Activated CD4-positive, alpha-beta memory T cell treated with anti-CD3 and anti-CD28 coated beads, Interleukin-2, amount 10 ng/mL, durations not matched to agents 7 days and 5 days (primary cell): ENCODE results near the gene ALDH6A1. TPM values are rescaled to one million over a fixed set of nuclear protein-coding genes. Genes with fewer than 3 reads are reported as not detected.

Experiments used
- CTCF ChIA-PET: fragments of 350-600 bp; sonication (Branson Sonifier 250); formaldehyde crosslinking; loops from one replicate; lab custom pipeline; 2021; ENCODE audit warnings: antibody characterized with exemption, inconsistent platforms; lab: Charles Lee
- POLR2A ChIA-PET: fragments of 350-600 bp; sonication (Branson Sonifier 250); formaldehyde crosslinking; loops from one replicate; lab custom pipeline; 2021; ENCODE audit warnings: antibody characterized with exemption; lab: Charles Lee
- DNase-seq: peaks from one replicate; pipeline ENCODE4 v3.0.0-alpha.2; 2020
- H3K27ac Mint-ChIP-seq: one replicate; pipeline ENCODE4 v1.8.0; 2021; ENCODE audit warnings: mild to moderate bottlenecking, mixed read lengths
- H3K27me3 Mint-ChIP-seq: one replicate; pipeline ENCODE4 v1.8.0; 2021; ENCODE audit warnings: mixed read lengths
- H3K36me3 Mint-ChIP-seq: one replicate; pipeline ENCODE4 v1.8.0; 2021; ENCODE audit warnings: low read depth, mixed read lengths
- H3K4me1 Mint-ChIP-seq: one replicate; pipeline ENCODE4 v1.8.0; 2021; ENCODE audit warnings: mixed read lengths
- H3K4me3 Mint-ChIP-seq: one replicate; pipeline ENCODE4 v1.8.0; 2021; ENCODE audit warnings: mild to moderate bottlenecking, mixed read lengths
- H3K9me3 Mint-ChIP-seq: one replicate; pipeline ENCODE4 v1.8.0; 2021; ENCODE audit warnings: mixed read lengths
- total RNA-seq, 2 experiments: library from RNA; stranded (reverse); gene quantifications; one replicate each; pipeline ENCODE4 v1.2.3, GENCODE V29; 2021

The ALDH6A1 gene
- total RNA-seq, 2 experiments from 2014 or later, result 16.8 to 18.2 TPM

GRCh38 chr14:74083161-74083560 is 1.1 kb downstream of the ALDH6A1 start:
- CTCF ChIA-PET, result interaction anchor here (0.9 to 1.2 kb wide), 2 partner anchors 10 to 174 kb away, joined by 3 to 4 read pairs; no protein-coding TSS in a partner anchor
- Mint-ChIP-seq H3K9me3 (no peaks in the 10 kb centered on the region), H3K27ac (no peak overlapping the region), H3K4me3 (peak overlapping the region; percentile 91), H3K27me3 (no peaks in the 10 kb centered on the region), H3K36me3 (peaks cover 3% of the 10 kb centered on the region), H3K4me1 (peaks cover 38% of the 10 kb centered on the region)
- no peak for DNase-seq
- POLR2A ChIA-PET, result interaction anchor here (1.2 to 1.5 kb wide), 3 partner anchors 126 to 593 kb away, joined by 4 read pairs; partner anchors contain the start of genes RIOX1 and ZNF410

GRCh38 chr14:74081491-74081890 is 2.8 kb downstream of the ALDH6A1 start:
- no peak overlapping the region for H3K27ac Mint-ChIP-seq
- H3K27me3 Mint-ChIP-seq, result no peaks in the 10 kb centered on the region
- no peak for DNase-seq
- ChIA-PET POLR2A (no interaction called here), CTCF (interaction anchor here (0.6 kb wide), 1 partner anchor 13 kb away, joined by 4 read pairs; no protein-coding TSS in a partner anchor)
- peaks cover 32% of the 10 kb centered on the region for H3K4me1 Mint-ChIP-seq
- H3K36me3 Mint-ChIP-seq, result no peaks in the 10 kb centered on the region
- no peak overlapping the region for H3K4me3 Mint-ChIP-seq
- H3K9me3 Mint-ChIP-seq, result no peaks in the 10 kb centered on the region

- H3K27me3 Mint-ChIP-seq, result no peaks in the 10 kb centered on the region
- H3K4me3 Mint-ChIP-seq, result no peak overlapping the region
- H3K36me3 Mint-ChIP-seq, result no peaks in the 10 kb centered on the region
- CTCF ChIA-PET, result no interaction called here
- peaks cover 26% of the 10 kb centered on the region for H3K4me1 Mint-ChIP-seq
- H3K27ac Mint-ChIP-seq, result no peak overlapping the region
- POLR2A ChIA-PET, result no interaction called here
- H3K9me3 Mint-ChIP-seq, result no peaks in the 10 kb centered on the region
- DNase-seq, result no peak
Measured at GRCh38 chr14:74080820-74081460, 3.3 kb downstream of the ALDH6A1 start.

- ChIA-PET POLR2A (interaction anchor here (0.7 kb wide), 1 partner anchor 17 kb away, joined by 3 read pairs; no protein-coding TSS in a partner anchor), CTCF (no interaction called here)
- H3K36me3 Mint-ChIP-seq, result no peaks in the 10 kb centered on the region
- no peak overlapping the region for H3K27ac Mint-ChIP-seq
- no peaks in the 10 kb centered on the region for H3K27me3 Mint-ChIP-seq
- H3K9me3 Mint-ChIP-seq, result no peaks in the 10 kb centered on the region
- no peak for DNase-seq
- no peak overlapping the region for H3K4me3 Mint-ChIP-seq
- peaks cover 4% of the 10 kb centered on the region for H3K4me1 Mint-ChIP-seq
Measured at GRCh38 chr14:74077401-74077800, 6.9 kb downstream of the ALDH6A1 start.

- Mint-ChIP-seq H3K27ac (no peak overlapping the region), H3K4me1 (no peaks in the 10 kb centered on the region), H3K4me3 (no peak overlapping the region), H3K27me3 (no peaks in the 10 kb centered on the region), H3K36me3 (peaks cover 9% of the 10 kb centered on the region), H3K9me3 (no peaks in the 10 kb centered on the region)
- ChIA-PET CTCF (no interaction called here), POLR2A (interaction anchor here (2.3 kb wide), 1 partner anchor 19 kb away, joined by 9 read pairs; the partner anchor contains the start of gene LIN52)
- DNase-seq, result no peak
Measured at GRCh38 chr14:74065746-74066575, 18.3 kb downstream of the ALDH6A1 start.

- Mint-ChIP-seq H3K4me3 (no peak overlapping the region), H3K4me1 (no peaks in the 10 kb centered on the region), H3K27ac (no peak overlapping the region), H3K27me3 (no peaks in the 10 kb centered on the region), H3K36me3 (peaks cover 15% of the 10 kb centered on the region), H3K9me3 (no peaks in the 10 kb centered on the region)
- POLR2A ChIA-PET, result no interaction called here
- CTCF ChIA-PET, result no interaction called here
- DNase-seq, result no peak
Measured at GRCh38 chr14:74064883-74065282, 19.4 kb downstream of the ALDH6A1 start.

GRCh38 chr14:74064426-74064825 is 19.8 kb downstream of the ALDH6A1 start:
- H3K4me3 Mint-ChIP-seq, result no peak overlapping the region
- H3K27me3 Mint-ChIP-seq, result no peaks in the 10 kb centered on the region
- H3K27ac Mint-ChIP-seq, result no peak overlapping the region
- no peaks in the 10 kb centered on the region for H3K9me3 Mint-ChIP-seq
- H3K4me1 Mint-ChIP-seq, result no peaks in the 10 kb centered on the region
- ChIA-PET CTCF (no interaction called here), POLR2A (interaction anchor here (1.4 kb wide), 1 partner anchor 177 kb away, joined by 3 read pairs; no protein-coding TSS in a partner anchor)
- peaks cover 15% of the 10 kb centered on the region for H3K36me3 Mint-ChIP-seq
- DNase-seq, result no peak

GRCh38 chr14:74062809-74063150 is 21.5 kb downstream of the ALDH6A1 start:
- peaks cover 15% of the 10 kb centered on the region for H3K36me3 Mint-ChIP-seq
- no peak overlapping the region for H3K4me3 Mint-ChIP-seq
- DNase-seq, result no peak
- no peak overlapping the region for H3K27ac Mint-ChIP-seq
- ChIA-PET POLR2A (no interaction called here), CTCF (no interaction called here)
- no peaks in the 10 kb centered on the region for H3K9me3 Mint-ChIP-seq
- H3K27me3 Mint-ChIP-seq, result no peaks in the 10 kb centered on the region
- H3K4me1 Mint-ChIP-seq, result no peaks in the 10 kb centered on the region

- POLR2A ChIA-PET, result no interaction called here
Measured at GRCh38 chr14:74049876-74050495, 34.3 kb downstream of the ALDH6A1 start.

GRCh38 chr14:74048281-74048680 is 36.0 kb downstream of the ALDH6A1 start:
- H3K36me3 Mint-ChIP-seq, result no peaks in the 10 kb centered on the region
- H3K9me3 Mint-ChIP-seq, result no peaks in the 10 kb centered on the region
- no peak overlapping the region for H3K27ac Mint-ChIP-seq

More at GRCh38 chr14:74049876-74050495, 34.3 kb downstream of the ALDH6A1 start:
- Mint-ChIP-seq H3K27ac (no peak overlapping the region), H3K36me3 (no peaks in the 10 kb centered on the region), H3K27me3 (no peaks in the 10 kb centered on the region), H3K9me3 (no peaks in the 10 kb centered on the region), H3K4me3 (no peak overlapping the region), H3K4me1 (no peaks in the 10 kb centered on the region)
- CTCF ChIA-PET, result no interaction called here
- no peak for DNase-seq

GRCh38 chr14:74045522-74045921 is 38.7 kb downstream of the ALDH6A1 start:
- Mint-ChIP-seq H3K27ac (no peak overlapping the region), H3K36me3 (no peaks in the 10 kb centered on the region), H3K4me1 (no peaks in the 10 kb centered on the region), H3K4me3 (no peak overlapping the region), H3K27me3 (no peaks in the 10 kb centered on the region), H3K9me3 (no peaks in the 10 kb centered on the region)
- ChIA-PET POLR2A (no interaction called here), CTCF (no interaction called here)
- no peak for DNase-seq

More at GRCh38 chr14:74048281-74048680, 36.0 kb downstream of the ALDH6A1 start:
- Mint-ChIP-seq H3K27me3 (no peaks in the 10 kb centered on the region), H3K4me3 (no peak overlapping the region), H3K4me1 (no peaks in the 10 kb centered on the region)
- POLR2A ChIA-PET, result interaction anchor here (2.0 kb wide), 1 partner anchor 29 kb away, joined by 6 read pairs; the partner anchor contains the start of genes BBOF1 and ENTPD5
- no peak for DNase-seq
- CTCF ChIA-PET, result no interaction called here

GRCh38 chr14:74042296-74042695 is 42.0 kb downstream of the ALDH6A1 start:
- ChIA-PET CTCF (interaction anchor here (0.9 kb wide), 1 partner anchor 107 kb away, joined by 3 read pairs; no protein-coding TSS in a partner anchor), POLR2A (no interaction called here)
- H3K9me3 Mint-ChIP-seq, result no peaks in the 10 kb centered on the region
- no peaks in the 10 kb centered on the region for H3K27me3 Mint-ChIP-seq
- H3K4me1 Mint-ChIP-seq, result no peaks in the 10 kb centered on the region
- H3K4me3 Mint-ChIP-seq, result no peak overlapping the region
- H3K36me3 Mint-ChIP-seq, result no peaks in the 10 kb centered on the region
- DNase-seq, result no peak
- H3K27ac Mint-ChIP-seq, result no peak overlapping the region
